ENCODE results near the gene KRTAP27-1.
A peak's percentile ranks its signal among the peaks of the same experiment; 100 is the strongest.

The KRTAP27-1 gene, protein sequence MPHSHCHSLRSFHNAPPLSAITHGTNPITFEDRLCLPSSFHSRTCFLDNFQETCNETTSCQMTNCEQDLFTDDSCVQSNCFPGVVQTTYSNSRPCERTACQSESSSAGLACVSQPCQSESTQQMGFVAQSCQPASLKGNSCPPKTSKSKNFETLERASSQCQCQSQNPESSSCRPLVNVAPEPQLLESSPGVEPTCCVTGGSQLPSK
- total RNA-seq, result 0 reads per million in 4 experiments

DNA sequence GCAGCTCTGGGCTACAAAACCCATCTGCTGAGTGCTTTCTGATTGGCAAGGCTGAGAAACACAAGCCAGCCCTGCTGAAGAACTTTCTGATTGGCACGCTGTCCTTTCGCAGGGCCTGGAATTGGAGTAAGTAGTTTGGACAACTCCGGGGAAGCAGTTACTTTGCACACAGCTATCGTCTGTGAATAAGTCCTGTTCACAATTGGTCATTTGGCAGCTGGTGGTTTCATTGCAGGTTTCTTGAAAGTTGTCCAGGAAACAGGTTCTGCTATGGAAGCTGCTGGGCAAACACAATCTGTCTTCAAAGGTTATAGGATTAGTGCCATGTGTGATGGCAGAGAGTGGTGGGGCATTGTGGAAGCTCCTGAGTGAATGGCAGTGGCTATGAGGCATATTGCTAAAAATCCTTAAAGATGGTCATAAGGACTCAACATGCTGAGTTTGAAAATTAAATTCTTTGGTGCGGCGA is at the start of gene KRTAP27-1:
Gene KRTAP27-1, minus strand, starts transcription at position 419 of the 469 bp plus-strand sequence. Its CDS starts 26 bp downstream, at position 393.
- no peak for DNase-seq

DNA sequence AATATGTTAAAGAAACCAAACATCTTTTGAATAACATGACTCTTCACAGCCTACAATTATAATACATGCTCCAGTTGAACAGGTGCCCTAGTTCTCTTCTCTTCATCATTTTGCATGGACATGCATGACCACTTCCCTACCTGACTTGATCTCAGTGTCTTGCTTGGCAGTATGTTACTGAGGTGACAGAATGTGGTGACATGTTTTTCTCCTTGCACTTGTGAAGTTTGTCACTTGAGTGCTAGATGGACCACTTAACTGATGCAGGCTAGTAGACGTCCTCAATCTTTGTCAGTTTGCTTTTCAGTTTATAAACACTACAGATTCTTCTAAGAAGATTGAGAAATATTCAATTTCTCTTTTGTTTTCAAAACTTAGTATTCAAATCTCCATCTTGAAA is 44.7 kb upstream of the KRTAP27-1 start:
- DNase-seq, result no peak

DNA sequence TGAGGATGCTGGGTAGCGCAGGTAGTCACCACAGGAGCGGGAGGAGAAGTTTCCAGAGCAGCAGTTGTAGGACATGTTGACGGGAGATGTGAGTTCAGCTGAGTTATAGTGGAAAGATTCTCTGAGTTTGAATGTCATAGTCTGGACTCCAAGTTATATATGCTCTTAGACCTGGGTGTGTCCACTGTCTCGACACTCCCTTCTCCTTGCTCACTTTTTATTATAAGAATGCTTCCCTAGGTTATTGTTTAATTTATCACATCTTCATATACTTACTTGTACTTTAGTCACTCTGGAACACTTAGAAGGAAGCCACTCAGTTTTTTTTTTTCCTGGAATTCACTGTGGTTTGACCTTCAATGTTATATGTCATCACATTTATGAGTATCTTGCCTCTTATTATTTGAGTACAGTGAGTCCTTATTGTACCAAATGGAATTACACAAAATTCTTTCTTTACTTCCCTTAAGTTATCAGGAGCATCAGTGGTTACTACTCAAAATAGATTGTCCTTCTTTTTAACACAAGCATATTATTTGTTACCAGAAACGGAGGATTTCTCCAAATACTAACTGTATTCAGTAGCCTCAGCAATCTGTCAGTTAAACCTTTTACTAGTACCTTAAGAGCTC is 34.8 kb upstream of the KRTAP27-1 start, which contains the start of gene KRTAP13-2:
Gene KRTAP13-2, minus strand, starts transcription at position 133 of the 632 bp plus-strand sequence. Its CDS starts 58 bp downstream, at position 75.
- no peak for DNase-seq

DNA sequence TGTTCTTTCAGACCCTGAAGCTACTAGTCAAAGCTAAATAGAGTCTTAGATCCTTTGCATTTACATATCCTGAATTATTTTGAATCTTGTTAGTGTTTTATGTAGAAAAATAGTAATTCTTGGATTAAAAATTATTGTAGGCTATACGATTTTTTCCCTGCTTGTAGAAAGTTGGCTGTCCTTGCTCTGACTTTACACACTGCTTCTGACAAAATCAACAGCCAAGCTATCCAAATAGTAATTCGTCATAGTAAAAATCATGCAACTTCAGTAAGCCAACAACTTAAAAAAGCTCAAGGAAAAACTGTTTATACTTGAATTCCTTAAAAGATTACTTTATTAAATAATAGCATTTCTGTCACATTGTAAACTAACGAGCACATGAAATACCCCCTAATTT is 18.4 kb upstream of the KRTAP27-1 start:
- no peak for DNase-seq

DNA sequence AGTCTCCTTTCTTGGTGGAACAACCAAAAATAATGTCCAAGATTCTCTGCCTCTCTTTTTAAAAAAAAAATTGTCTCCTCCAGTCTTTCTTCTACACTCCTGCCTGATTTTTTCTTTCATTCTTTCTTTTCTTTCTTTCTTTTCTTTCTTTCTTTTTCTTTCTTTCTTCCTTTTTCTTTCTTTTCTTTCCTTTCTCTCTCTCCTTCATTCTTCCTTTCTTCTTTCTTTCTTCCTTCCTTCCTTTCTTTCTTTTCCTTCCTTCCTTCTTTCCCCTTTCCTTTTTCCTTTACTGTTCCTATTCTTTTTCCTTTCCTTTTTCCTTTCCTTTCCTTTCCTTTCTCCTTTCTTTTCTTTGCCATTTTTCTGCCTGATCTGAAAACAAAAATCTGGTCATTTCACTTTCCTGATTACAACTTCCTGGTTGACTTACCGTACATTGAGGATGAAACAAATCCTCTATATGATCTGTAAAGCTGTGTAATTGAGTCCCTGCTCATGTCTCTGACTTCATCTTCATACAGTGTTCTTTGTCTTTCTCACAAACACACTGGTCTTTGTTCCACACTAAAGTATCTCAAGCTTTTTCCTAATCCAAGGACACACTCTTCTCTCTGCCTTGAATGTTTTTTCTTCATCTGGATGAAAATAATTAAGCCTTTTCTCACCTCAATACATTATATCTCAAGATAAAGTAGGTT is 17.0 kb upstream of the KRTAP27-1 start:
- DNase-seq, result no peak

DNA sequence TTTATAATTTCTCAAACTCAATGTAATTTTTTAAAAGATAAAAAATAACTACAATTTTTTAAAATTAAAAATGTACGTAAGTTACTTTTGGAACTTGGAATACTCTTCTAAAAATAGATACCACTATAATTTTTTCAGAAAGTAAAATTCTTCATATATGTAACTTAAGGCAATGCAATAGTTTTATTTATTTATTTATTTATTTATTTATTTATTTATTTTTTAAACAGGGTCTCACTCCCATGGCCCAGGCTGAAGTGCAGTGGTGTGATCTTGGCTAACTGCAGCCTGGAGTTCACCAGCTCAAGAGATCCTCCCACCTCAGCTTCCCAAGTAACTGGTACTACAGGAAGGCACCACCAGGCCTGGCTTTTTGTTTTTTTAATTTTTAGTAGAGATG is 14.0 kb upstream of the KRTAP27-1 start:
- no peak for DNase-seq

DNA sequence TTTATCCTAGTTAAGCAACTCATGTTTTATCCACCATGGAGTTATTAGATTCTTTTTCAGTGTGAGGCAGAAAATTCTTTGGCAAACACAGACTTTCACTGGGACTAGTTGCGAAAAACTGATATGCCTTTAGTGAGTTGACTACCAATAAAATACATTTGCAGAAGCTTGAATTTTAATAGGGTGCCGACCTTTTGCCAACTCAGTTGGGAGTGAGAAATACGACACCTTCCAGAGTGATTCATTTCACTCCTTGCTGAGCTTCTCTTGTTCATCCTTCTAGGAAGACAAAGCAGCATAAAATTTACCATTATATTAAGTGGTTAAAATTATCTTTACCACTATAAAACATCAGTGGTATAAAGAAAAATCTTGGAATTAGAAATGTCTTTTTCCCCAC is 12.1 kb upstream of the KRTAP27-1 start:
- no peak for DNase-seq

DNA sequence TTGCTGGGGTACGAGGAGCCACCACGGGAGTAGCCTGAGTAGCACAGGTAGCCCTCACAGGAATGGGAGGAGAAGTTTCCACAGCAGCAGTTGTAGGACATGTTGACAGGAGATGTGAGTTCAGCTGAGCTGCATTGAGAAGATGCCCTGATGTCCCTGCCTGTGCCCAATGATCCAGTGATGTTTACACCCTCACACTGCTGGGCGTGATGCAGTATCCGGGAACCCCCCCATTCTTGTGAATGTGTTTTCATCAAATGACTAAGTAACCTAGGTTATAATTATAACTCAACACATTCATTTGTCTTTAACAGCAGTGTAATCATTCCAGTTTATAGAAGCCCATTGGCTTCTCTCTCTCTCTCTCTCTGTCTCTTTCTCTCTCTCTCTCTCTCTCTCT is 11.0 kb upstream of the KRTAP27-1 start, which contains the start of gene KRTAP23-1:
Gene KRTAP23-1, minus strand, starts transcription at position 101 of the 400 bp plus-strand sequence. Its CDS starts 0 bp downstream, at position 101.
- DNase-seq, result no peak

DNA sequence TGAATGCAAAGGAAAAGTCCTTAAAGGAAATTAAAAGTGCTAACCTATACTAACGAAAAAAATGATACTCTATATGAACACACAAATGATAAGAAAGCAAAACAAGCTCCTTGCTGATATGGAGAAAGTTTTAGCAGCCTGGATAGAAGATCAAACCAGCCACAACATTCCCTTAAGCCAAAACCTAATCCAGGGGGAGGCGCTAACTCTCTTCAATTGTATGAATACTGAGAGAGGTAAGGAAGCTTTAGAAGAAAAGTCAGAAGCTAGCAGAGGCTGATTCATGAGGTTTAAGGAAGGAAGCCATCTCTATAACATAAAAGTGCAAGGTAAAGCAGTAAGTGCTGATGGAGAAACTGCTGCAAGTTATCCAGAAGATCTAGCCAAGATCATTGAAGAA is 7.5 kb upstream of the KRTAP27-1 start:
- no peak for DNase-seq

DNA sequence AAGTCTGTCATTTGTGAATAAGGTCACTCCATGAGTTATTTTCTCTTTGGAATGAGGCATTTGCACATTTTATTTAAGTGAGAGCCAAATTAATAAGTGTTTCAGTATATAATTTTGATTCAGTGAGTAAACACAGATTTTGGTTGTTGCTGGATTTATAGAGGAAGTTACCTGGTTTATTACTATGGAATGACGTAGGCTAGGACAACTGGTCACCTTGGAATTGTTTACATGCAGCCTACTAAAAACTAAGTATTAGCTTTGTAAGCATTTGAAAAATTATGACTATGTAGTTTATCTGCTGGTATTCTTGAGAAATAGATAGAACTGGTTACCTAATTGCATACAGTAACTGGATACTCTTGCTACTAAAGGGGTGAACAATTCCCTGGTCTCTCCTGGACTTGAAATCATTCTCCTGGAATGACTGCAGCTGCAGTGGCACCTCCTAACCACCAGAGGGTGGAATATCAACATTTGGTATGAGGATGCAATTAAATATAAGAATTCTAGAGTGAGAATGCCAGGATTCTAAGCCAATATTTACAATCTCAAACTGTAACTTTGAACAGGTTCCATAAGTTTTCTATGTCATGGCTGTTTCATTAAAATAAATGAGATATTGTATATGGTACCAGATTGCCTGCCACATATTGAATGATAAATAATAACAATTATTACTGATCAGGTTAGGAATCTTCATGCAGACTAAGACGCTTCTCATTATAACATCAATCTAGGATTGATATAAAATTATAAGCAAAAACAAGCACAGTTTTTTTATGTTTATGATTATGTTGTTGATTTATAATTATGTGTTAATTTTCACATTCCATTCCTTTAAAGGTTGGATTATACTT is 3.5 kb upstream of the KRTAP27-1 start:
- peak; percentile 1 for DNase-seq

DNA sequence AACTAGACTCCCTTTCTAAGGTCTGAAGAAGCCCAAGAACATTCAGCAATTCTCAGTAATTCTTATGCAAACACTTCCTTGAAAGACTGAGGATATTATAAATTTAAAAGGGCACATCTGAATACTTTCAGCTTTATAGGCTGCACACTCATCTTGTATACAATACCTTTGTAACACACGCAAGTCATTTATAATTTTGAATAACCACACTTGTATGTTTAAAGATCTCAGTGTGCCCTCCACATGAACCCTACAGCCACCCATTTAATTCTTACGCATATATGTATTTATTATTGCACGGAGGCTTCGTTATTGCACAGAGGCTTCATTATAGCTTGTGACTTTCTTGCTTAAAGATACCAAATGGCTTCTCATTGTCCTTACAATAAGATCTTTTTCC is 1.2 kb upstream of the KRTAP27-1 start:
- DNase-seq, result no peak

DNA sequence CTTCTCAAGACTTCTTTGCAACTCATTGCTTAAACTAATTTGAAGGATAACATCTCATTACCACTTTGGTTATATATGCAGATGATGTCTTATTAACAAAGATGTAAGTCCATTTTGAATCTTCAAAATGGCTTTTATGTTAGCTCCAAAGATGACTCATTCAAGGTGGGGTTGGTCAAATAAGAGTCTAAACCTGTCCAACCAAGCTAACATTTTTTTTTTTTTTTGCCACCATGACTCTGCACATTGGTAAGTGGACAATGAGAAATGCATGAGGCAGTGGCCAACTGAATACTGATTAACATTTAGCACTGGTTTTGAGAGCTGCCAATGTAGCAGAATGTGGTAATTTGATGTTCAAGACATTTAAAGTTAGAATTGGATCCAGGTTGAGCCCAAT is 278 bp upstream of the KRTAP27-1 start:
- no peak for DNase-seq

DNA sequence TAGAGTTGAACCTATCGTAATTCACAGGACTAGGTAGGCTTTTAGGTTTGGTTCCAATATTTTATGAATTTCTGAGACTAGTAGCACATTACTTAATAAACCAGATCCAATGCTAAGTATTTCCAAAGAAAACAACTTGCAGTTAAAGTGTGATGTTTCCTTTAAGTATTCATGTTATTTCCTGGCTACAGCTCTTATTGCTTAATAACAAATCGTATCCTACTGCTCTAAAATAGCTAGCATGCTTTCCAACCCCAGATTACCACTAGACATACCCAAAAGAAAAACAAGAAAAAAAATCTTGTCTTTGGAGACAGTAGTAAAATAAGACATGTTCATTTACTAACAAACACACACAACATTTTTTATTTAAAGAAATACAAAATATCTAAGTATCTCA is 898 bp downstream of the KRTAP27-1 start:
- no peak for DNase-seq

DNA sequence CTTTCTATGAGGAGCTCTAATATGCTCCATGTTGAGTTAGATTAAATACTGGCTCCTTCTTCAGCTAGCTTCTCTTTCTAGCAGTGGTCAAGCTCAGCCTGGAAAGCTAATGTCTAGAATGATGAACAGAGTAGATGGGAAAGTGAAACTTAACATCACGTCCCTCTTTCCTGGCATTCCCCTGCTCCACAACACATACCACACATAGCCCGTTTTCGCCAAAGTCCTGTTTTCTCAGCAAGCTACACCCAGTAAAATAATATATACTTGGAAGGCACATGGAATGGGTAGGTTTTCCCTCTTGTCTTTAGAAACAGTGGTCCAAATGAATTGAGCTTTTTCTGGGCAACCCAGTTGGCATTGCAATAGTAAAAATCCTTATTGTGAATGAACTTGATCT is 3.8 kb downstream of the KRTAP27-1 start:
- DNase-seq, result no peak

DNA sequence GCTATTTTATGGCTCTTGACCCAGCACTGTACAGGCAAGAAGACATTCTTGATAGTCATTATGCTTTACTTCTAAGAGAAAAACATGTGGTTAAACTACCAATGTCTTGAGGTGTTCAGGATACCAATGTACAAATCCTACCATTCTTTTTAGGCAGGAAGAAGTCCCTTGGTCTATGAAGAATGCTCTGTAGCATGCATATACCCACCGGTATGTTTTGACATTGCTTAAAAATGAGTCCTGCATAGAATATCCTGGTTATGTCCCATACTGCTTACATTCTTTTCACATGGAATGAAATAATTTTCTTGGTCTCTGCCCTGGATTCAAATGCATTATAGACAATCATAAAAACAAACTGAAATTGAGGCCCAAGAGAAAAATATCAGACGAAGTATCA is 4.8 kb downstream of the KRTAP27-1 start:
- no peak for DNase-seq

DNA sequence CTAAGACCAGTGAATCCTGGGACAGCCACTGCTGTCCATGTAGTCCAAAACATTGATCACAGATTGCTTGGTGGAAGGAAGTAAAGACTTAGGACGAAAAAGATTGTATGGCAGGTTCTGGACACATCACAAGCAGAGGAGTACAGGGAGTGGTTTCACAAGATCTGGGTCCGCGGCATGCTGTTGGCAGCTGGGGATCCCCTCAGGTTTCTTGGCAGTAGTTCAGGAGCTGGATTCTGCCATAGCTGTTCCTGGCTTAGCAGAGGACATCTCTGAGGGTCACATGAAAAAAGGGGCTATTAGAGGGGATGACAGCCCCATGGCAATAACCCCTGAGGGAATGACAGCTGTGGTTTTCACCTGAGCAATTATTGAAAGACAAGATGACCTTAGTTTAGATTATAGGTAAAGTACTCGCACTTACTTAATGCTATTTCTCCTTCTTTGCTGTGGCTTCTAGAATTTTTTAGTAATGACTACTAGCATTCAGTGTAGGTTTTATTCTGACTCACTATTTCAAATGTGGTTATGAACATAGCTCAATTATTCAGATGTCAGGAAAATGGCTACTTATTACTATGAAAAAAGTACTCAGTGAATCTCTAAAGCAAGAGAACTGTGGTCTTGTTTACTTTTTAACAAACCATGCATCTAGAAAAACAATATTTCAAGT is 8.2 kb downstream of the KRTAP27-1 start:
- DNase-seq, result no peak

DNA sequence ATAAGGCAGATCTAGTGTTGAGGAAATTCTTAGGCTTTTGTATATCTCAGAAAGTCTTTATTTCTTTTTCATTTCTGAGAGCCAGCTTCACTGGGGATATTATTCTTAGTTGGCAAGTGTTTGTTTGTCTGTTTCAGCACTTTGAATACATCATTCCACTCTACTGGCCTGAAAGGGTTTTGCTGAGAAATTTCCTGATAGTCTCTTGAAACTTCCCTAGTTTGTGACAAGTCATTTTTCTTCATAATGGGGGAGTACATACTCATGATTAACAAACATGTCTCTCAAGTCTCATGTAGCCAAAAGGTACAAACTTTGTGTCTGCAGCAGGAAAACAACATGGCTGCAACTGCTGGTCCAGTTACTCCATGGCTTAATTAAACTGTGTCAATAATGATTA is 11.1 kb downstream of the KRTAP27-1 start:
- DNase-seq, result no peak

DNA sequence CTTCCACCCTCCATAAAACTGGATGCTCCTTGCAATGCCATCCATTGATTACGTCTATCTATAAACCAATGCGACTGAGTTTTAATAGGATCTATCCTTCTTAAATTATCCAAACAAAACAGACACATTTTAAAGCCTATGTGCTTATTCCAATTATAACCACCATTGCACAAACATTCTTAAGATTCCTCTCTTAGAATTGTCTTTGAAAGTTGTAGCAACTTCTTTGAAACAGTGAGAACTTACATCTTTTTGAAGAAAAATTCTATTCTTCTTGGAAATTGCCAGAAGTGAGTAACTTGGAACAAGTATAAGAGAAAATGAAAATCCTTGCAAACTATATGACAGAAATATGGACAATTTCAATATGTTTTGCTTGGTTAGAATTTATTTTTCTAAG is 17.3 kb downstream of the KRTAP27-1 start, which contains the start of gene KRTAP26-1:
Gene KRTAP26-1, minus strand, starts transcription at position 101 of the 400 bp plus-strand sequence. CDS start 280 bp downstream, outside the sequence.
- no peak for DNase-seq

DNA sequence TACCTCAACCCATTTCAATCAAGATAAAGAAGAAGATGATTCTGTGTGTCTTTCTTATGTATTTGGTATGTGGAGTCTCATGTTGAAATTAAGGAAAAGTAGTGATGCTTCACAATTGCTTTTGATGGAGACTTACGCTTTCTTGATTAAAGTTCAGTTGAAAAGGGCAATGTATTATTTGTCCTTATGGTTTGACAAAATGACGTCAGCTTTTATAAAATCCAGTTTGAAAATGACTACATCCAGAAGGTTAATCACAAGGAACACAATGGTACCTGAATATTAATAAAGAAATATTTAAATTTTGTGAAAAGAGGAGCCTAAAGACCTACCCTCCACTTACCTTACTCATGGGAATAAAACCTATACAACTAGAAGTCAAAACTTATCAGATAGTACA is 21.8 kb downstream of the KRTAP27-1 start:
- DNase-seq, result no peak

DNA sequence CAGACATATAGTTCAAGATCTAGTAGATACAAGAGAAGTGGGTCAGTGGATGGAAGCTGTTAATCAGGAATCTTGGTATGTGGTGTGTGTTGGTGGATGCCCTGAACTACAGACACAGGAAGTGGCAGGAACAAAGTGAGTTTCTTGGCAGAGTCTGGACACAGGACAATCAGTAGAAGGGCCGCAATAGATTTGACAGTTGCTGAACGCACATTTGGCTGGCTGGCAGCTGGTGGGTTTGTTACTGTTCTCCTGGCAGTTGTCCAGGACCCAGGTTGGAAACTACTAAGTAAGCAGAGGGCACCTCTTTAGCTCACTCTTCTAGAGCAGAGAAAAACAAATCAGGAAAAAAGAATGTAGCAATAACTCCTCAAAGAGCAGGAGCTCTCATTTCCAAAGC is 30.6 kb downstream of the KRTAP27-1 start:
- no peak for DNase-seq

DNA sequence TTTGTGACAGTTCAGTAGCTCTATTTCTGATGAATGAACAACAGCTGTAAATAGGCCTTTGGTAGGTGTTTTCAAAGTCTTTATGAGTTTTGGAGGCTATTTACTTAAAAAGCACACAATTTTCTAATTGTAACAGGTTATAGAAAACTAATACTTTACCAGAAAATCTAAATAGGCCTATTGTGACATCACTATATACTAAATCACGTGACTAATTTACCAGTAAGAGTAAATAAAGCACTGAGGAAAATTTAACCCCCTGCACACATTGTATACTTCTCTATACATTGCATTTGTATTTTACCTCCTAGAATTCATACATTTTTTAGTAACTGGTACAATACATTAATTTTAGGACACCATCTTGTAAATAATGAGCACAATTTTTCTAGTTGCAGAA is 32.4 kb downstream of the KRTAP27-1 start:
- no peak for DNase-seq

DNA sequence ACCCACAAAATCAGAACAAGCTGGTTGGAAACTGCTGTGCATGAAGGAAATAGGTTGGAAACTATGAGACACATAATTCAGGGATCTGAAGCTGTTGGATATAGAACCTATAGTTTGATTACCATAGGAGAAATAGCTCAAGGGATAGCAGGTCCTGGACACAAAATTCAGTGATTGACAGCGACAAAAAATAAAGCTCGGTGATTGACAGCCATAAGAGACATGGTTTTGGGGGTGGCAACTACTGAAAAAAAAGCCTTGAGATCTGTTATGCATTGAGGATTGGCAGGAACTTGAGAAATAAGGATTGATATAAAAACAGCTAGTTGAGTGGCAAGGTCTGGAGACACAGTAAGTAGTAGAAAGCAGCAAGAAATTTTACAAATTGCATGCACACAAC is 48.3 kb downstream of the KRTAP27-1 start, which contains the start of gene KRTAP25-1:
Gene KRTAP25-1, minus strand, starts transcription at position 300 of the 400 bp plus-strand sequence. Its CDS starts 24 bp downstream, at position 276.
- no peak for DNase-seq

All from effector CD8-positive, alpha-beta T cell (primary cell).